ENCODE measurements around the gene FMN1. TPM values are rescaled to one million over a fixed set of nuclear protein-coding genes. Genes with fewer than 3 reads are reported as not detected.

The FMN1 gene
- total RNA-seq, 1 experiment from 2014 or later: 2.4 TPM

DNA sequence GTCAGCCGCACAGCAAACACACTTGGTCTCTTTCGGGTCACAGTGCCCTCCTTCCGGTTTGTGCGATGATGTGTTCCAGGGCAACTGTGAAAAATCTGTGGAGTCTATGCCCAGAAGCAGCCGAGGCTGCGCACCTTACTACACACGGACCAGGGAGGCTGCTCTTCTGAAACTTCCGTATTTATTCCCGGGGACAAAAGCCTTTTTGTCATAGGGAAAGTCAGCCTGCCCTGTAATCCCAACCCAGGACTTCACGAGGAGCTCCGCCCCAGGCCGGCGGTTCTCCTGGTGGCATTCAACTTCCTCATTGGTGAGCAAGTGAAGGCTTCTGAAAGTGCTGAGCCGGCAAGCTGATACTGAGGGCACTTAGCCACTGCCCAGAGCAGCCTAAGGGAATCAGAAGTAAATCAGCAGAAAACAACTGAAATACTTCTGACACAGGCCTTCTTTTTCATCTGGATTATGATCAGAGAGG is 126.5 kb downstream of the FMN1 start:
- H4K20me1 ChIP-seq (ENCODE audit: low read length): no peaks in the 10 kb centered on the region
- no peaks in the 10 kb centered on the region for H3F3A ChIP-seq (ENCODE audit: low read length, unreplicated experiment)
- H3K4me2 ChIP-seq (ENCODE audit: low read length): peak overlapping the region; percentile 76
- H3K27ac ChIP-seq (ENCODE audit: low read length): peak overlapping the region; percentile 95
- peak overlapping the region; percentile 43 for H3K4me3 ChIP-seq (ENCODE audit: low read length)
- intact Hi-C loops (cut with micrococcal nuclease): loop anchor here (1.0 to 2.0 kb wide), 4 partner anchors 37 to 409 kb away; no protein-coding TSS in a partner anchor
- peak overlapping the region; percentile 68 for H3K9ac ChIP-seq (ENCODE audit: low read length)
- H3K27me3 ChIP-seq (ENCODE audit: low read length): no peaks in the 10 kb centered on the region
- peak overlapping the region; percentile 83 for H2AFZ ChIP-seq (ENCODE audit: low read length)
- TSS peak; percentile 86 for BruUV-seq (replicated peaks)
- peak; percentile 71 for DNase-seq
- POLR2A ChIA-PET (ENCODE audit: unreplicated experiment): interaction anchor here (0.6 to 1.0 kb wide), 4 partner anchors 16 to 831 kb away, joined by 4 to 8 read pairs (median 5); no protein-coding TSS in a partner anchor
- H3K79me2 ChIP-seq (ENCODE audit: low read length): peaks cover 8% of the 10 kb centered on the region; the same call in 1 of the 2 replicates
- peak; percentile 68 for ATAC-seq
- peaks cover 48% of the 10 kb centered on the region for H3K4me1 ChIP-seq (ENCODE audit: insufficient read depth, low read length)
- TF ChIP-seq, protein P1, sequence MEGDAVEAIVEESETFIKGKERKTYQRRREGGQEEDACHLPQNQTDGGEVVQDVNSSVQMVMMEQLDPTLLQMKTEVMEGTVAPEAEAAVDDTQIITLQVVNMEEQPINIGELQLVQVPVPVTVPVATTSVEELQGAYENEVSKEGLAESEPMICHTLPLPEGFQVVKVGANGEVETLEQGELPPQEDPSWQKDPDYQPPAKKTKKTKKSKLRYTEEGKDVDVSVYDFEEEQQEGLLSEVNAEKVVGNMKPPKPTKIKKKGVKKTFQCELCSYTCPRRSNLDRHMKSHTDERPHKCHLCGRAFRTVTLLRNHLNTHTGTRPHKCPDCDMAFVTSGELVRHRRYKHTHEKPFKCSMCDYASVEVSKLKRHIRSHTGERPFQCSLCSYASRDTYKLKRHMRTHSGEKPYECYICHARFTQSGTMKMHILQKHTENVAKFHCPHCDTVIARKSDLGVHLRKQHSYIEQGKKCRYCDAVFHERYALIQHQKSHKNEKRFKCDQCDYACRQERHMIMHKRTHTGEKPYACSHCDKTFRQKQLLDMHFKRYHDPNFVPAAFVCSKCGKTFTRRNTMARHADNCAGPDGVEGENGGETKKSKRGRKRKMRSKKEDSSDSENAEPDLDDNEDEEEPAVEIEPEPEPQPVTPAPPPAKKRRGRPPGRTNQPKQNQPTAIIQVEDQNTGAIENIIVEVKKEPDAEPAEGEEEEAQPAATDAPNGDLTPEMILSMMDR (conservative IDR thresholded peaks at IDR 0.05; ENCODE audit: low read depth, low read length): no peak
- TF ChIP-seq EZH2 (IDR thresholded peaks at IDR 0.05; ENCODE audit: low read length, unreplicated experiment) (no peak), EZH2phosphoT487 (IDR thresholded peaks at IDR 0.05; ENCODE audit: borderline replicate concordance, low read length) (no peak)
- no peaks in the 10 kb centered on the region for H3K9me3 ChIP-seq (ENCODE audit: low read length)
- no peaks in the 10 kb centered on the region for H3K36me3 ChIP-seq (ENCODE audit: low read depth, low read length)
- H3K9me2 ChIP-seq (replicated peaks; ENCODE audit: low read length): no peaks in the 10 kb centered on the region
- CTCF ChIA-PET: interaction anchor here (0.8 to 1.4 kb wide), 5 partner anchors 18 to 417 kb away, joined by 3 to 7 read pairs (median 4); no protein-coding TSS in a partner anchor

DNA sequence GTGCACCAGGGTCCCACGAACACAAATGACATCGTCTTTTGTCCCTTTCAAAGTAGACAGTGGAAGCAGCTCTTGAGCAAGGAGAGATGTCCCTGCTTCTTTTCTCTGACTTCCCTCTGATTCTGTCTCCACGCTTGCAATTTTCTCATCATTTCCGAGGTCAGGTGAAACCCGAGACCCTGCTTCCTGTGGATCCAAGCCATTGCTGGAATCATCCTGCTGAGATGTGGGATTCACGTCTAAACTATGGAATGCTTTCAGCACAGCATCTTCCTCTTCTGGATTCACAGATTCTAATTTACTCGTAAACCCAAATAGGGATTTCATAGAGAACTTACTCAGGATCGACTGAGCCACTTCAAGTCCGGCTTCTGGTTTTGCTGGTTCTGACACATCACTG is 127.1 kb downstream of the FMN1 start:
- POLR2A ChIA-PET (ENCODE audit: unreplicated experiment): no interaction called here

More for the DNA sequence above, 127.1 kb downstream of the FMN1 start:
- H3K4me3 ChIP-seq (ENCODE audit: low read length): peak overlapping the region; percentile 43
- CTCF ChIA-PET: interaction anchor here (0.7 to 1.4 kb wide), 2 partner anchors 11 to 46 kb away, joined by 3 to 4 read pairs; no protein-coding TSS in a partner anchor
- no peaks in the 10 kb centered on the region for H3K9me3 ChIP-seq (ENCODE audit: low read length)
- intact Hi-C loops (cut with micrococcal nuclease): no loop called here
- no peaks in the 10 kb centered on the region for H4K20me1 ChIP-seq (ENCODE audit: low read length)
- H3K4me1 ChIP-seq (ENCODE audit: insufficient read depth, low read length): peaks cover 48% of the 10 kb centered on the region
- H3K9me2 ChIP-seq (replicated peaks; ENCODE audit: low read length): no peaks in the 10 kb centered on the region
- peak overlapping the region; percentile 76 for H3K4me2 ChIP-seq (ENCODE audit: low read length)
- no peaks in the 10 kb centered on the region for H3K36me3 ChIP-seq (ENCODE audit: low read depth, low read length)
- BruUV-seq (replicated peaks): no TSS peak
- peak overlapping the region; percentile 95 for H3K27ac ChIP-seq (ENCODE audit: low read length)
- TF ChIP-seq EZH2 (IDR thresholded peaks at IDR 0.05; ENCODE audit: low read length, unreplicated experiment): no peak
- TF ChIP-seq, protein P1 (conservative IDR thresholded peaks at IDR 0.05; ENCODE audit: low read depth, low read length): no peak
- TF ChIP-seq EZH2phosphoT487 (IDR thresholded peaks at IDR 0.05; ENCODE audit: borderline replicate concordance, low read length): no peak
- no peaks in the 10 kb centered on the region for H3K27me3 ChIP-seq (ENCODE audit: low read length)
- H3K79me2 ChIP-seq (ENCODE audit: low read length): peaks cover 8% of the 10 kb centered on the region; the same call in 1 of the 2 replicates
- DNase-seq (peak; percentile 69), ATAC-seq (no peak)
- H3K9ac ChIP-seq (ENCODE audit: low read length): peak overlapping the region; percentile 68
- H2AFZ ChIP-seq (ENCODE audit: low read length): peak overlapping the region; percentile 83
- H3F3A ChIP-seq (ENCODE audit: low read length, unreplicated experiment): no peaks in the 10 kb centered on the region

Data from PC-3 (cell line).